ENCODE data around the gene GATAD2A.

The GATAD2A gene

DNA sequence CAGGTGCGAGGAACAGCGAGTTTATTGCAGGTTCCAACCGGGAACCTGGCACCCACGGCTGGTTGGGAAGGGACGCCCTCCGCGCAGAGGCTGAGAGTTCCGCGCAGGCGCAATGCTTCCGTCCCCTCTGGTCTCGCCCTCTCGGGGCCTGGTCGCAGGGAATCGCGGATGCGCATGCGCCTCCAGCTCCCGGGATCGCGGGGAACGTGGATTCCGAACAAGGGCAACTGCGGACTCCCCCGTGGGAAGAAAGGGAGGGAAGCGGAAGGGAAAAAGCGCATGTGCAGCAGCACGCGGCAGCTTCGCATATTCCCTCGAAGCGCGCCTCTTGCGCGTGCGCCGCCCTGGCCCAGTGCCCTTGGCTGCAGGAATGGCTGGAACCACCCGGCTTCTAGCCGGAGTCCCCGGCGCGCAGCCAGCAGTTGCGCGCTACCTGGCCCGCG lies 108.8 kb downstream of the GATAD2A start:
- H3K23ac ChIP-seq (ENCODE audit: low read length in 2 of 2): no peak overlapping the region
- H2AFZ ChIP-seq (ENCODE audit: low read depth, low read length): no peak overlapping the region
- WGBS: 95% methylated on average over 43 of the region's 46 CpGs
- H3K9ac ChIP-seq (ENCODE audit: low read length): peak overlapping the region; percentile 32
- no peak overlapping the region for H3K4me2 ChIP-seq (ENCODE audit: low read length, poor library complexity, severe bottlenecking)
- no peak overlapping the region for H2BK15ac ChIP-seq (ENCODE audit: low read depth, poor library complexity, severe bottlenecking)
- H3K36me3 ChIP-seq (ENCODE audit: control insufficient read depth in 1 of 2, insufficient read depth in 2 of 2, low read depth in 1 of 2, low read length in 2 of 2): peaks cover under 1 to 21% of the 10 kb centered on the region in 2 experiments
- H3K79me1 ChIP-seq (replicated peaks; ENCODE audit: low read length, poor library complexity, severe bottlenecking): peaks cover 18% of the 10 kb centered on the region
- no peak overlapping the region for H3K4ac ChIP-seq (ENCODE audit: low read depth in 1 of 2, low read length in 2 of 2)
- peaks cover 3% of the 10 kb centered on the region for H3K9me3 ChIP-seq (ENCODE audit: control insufficient read depth, low read length)
- no peak overlapping the region for H4K91ac ChIP-seq (ENCODE audit: low read length)
- H3K4me1 ChIP-seq (ENCODE audit: control insufficient read depth, insufficient read depth, low read depth, low read length): peaks cover 12% of the 10 kb centered on the region
- no peak overlapping the region for H2AK5ac ChIP-seq (ENCODE audit: low read length, severe bottlenecking)
- DNase-seq: no peak
- peak overlapping the region in 1 of 2 experiments; percentile 39 for H3K4me3 ChIP-seq (ENCODE audit: insufficient read depth in 1 of 2, low read depth in 1 of 2, low read length in 2 of 2)
- no peak overlapping the region for H3K14ac ChIP-seq (ENCODE audit: low read length in 2 of 2)
- no peak overlapping the region for H2BK120ac ChIP-seq (ENCODE audit: low read depth, low read length)
- no peak overlapping the region for H4K8ac ChIP-seq (ENCODE audit: low read length)
- H2BK5ac ChIP-seq (ENCODE audit: low read depth, low read length, poor library complexity, severe bottlenecking): no peak overlapping the region
- no peaks in the 10 kb centered on the region for H3K27me3 ChIP-seq (ENCODE audit: control insufficient read depth in 1 of 2, insufficient read depth in 1 of 2, low read length in 2 of 2)
- no peak overlapping the region for H2BK12ac ChIP-seq (ENCODE audit: low read length in 2 of 2)
- H3K18ac ChIP-seq (ENCODE audit: low read depth in 1 of 2, low read length in 2 of 2): no peak overlapping the region
- H3K27ac ChIP-seq (ENCODE audit: low read length, poor library complexity, severe bottlenecking): no peak overlapping the region

DNA sequence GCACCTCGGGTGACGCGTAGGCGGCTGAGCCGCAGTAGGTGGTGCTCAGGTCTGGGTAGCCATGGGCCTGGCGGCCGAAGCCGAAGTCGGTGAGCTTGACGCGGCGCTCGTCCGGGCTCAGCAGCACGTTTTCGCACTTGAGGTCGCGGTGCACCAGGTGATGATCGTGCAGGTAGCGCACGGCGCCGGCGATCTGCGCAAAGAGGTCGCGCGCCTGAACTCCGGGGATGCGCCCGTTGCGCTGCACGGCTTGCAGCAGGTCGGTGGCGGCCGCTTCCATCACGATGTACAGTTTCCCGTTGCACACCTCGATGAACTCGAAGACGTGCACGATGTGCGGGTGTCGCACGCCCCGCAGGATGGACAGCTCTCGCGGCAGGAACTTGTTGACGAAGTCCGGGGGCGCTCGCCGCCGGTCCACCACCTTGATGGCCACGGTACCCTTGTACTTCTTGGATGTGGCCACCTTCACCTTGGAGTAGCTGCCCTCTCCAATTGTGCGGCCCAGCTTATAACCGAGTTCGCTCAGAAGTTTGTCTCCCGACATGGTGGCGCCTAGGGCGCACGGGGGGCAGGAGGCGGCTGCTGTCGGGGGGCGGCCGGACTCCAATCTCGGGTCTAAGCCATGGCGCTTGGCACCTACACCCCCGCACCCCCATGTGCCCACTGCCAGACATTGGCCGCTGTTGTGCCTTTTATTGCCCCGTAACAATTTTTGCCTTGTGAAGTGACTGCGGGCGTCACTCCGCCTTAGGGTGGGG lies 109.6 kb downstream of the GATAD2A start, which contains the start of gene TSSK6:
TSSK6 (minus strand) TSS at position 668 of the 761 bp plus-strand sequence; CDS start at position 547, 121 bp downstream.
- peaks cover 23% of the 10 kb centered on the region for H3K79me1 ChIP-seq (replicated peaks; ENCODE audit: low read length, poor library complexity, severe bottlenecking)

GRCh38 chr19:19515642-19516519 lies 110.4 kb downstream of the GATAD2A start, which contains the start of gene NDUFA13:
Gene NDUFA13, plus strand, starts transcription at chr19:19516225. Its CDS starts 14 bp downstream, at chr19:19516239.
- Histone ChIP-seq H2BK120ac (ENCODE audit: low read depth, low read length) (peak within 1 kb of the TSS; percentile 73), H3K27ac (ENCODE audit: low read length, poor library complexity, severe bottlenecking) (peak within 1 kb of the TSS; percentile 25), H3K79me1 (replicated peaks; ENCODE audit: low read length, poor library complexity, severe bottlenecking) (peaks cover 28% of the 10 kb centered on the region), H3K18ac (ENCODE audit: low read depth in 1 of 2, low read length in 2 of 2) (peak within 1 kb of the TSS; percentile 87 to 95), H3K36me3 (ENCODE audit: control insufficient read depth in 1 of 2, insufficient read depth in 2 of 2, low read depth in 1 of 2, low read length in 2 of 2) (peaks cover 15 to 27% of the 10 kb centered on the region in 2 experiments), H2AK5ac (ENCODE audit: low read length, severe bottlenecking) (peak within 1 kb of the TSS; percentile 14), H3K4ac (ENCODE audit: low read depth in 1 of 2, low read length in 2 of 2) (peak within 1 kb of the TSS; percentile 95), H3K9ac (ENCODE audit: low read length) (peak within 1 kb of the TSS; percentile 97), H2BK5ac (ENCODE audit: low read depth, low read length, poor library complexity, severe bottlenecking) (no peak within 1 kb of the TSS), H3K4me1 (ENCODE audit: control insufficient read depth, insufficient read depth, low read depth, low read length) (peaks cover 14% of the 10 kb centered on the region), H2AFZ (ENCODE audit: low read depth, low read length) (peak within 1 kb of the TSS; percentile 33), H3K27me3 (ENCODE audit: control insufficient read depth in 1 of 2, insufficient read depth in 1 of 2, low read length in 2 of 2) (no peaks in the 10 kb centered on the region), H3K14ac (ENCODE audit: low read length in 2 of 2) (peak within 1 kb of the TSS in 1 of 2 experiments; percentile 80), H4K8ac (ENCODE audit: low read length) (peak within 1 kb of the TSS; percentile 99), H4K91ac (ENCODE audit: low read length) (peak within 1 kb of the TSS; percentile 77), H2BK12ac (ENCODE audit: low read length in 2 of 2) (no peak within 1 kb of the TSS), H3K4me3 (ENCODE audit: insufficient read depth in 1 of 2, low read depth in 1 of 2, low read length in 2 of 2) (peak within 1 kb of the TSS; percentile 75 to 98), H3K4me2 (ENCODE audit: low read length, poor library complexity, severe bottlenecking) (peak within 1 kb of the TSS; percentile 89), H3K9me3 (ENCODE audit: control insufficient read depth, low read length) (peaks cover 3% of the 10 kb centered on the region), H2BK15ac (ENCODE audit: low read depth, poor library complexity, severe bottlenecking) (peak within 1 kb of the TSS; percentile 61), H3K23ac (ENCODE audit: low read length in 2 of 2) (no peak within 1 kb of the TSS)
- peak; percentile 95 for DNase-seq
- 13% methylated on average over 60 of the region's 61 CpGs for whole genome bisulfite sequencing

More for the DNA sequence above, 109.6 kb downstream of the GATAD2A start, which contains the start of gene TSSK6:
- Histone ChIP-seq H3K18ac (ENCODE audit: low read depth in 1 of 2, low read length in 2 of 2) (peak within 1 kb of the TSS; percentile 87 to 95), H2BK15ac (ENCODE audit: low read depth, poor library complexity, severe bottlenecking) (peak within 1 kb of the TSS; percentile 61), H2BK5ac (ENCODE audit: low read depth, low read length, poor library complexity, severe bottlenecking) (no peak within 1 kb of the TSS), H3K27ac (ENCODE audit: low read length, poor library complexity, severe bottlenecking) (peak within 1 kb of the TSS; percentile 25), H2AK5ac (ENCODE audit: low read length, severe bottlenecking) (peak within 1 kb of the TSS; percentile 14), H2BK12ac (ENCODE audit: low read length in 2 of 2) (no peak within 1 kb of the TSS), H4K91ac (ENCODE audit: low read length) (peak within 1 kb of the TSS; percentile 77), H3K4me1 (ENCODE audit: control insufficient read depth, insufficient read depth, low read depth, low read length) (peaks cover 14% of the 10 kb centered on the region), H2BK120ac (ENCODE audit: low read depth, low read length) (peak within 1 kb of the TSS; percentile 73), H3K4me2 (ENCODE audit: low read length, poor library complexity, severe bottlenecking) (peak within 1 kb of the TSS; percentile 89), H3K36me3 (ENCODE audit: control insufficient read depth in 1 of 2, insufficient read depth in 2 of 2, low read depth in 1 of 2, low read length in 2 of 2) (peaks cover 8 to 26% of the 10 kb centered on the region in 2 experiments), H3K4ac (ENCODE audit: low read depth in 1 of 2, low read length in 2 of 2) (peak within 1 kb of the TSS; percentile 95), H3K27me3 (ENCODE audit: control insufficient read depth in 1 of 2, insufficient read depth in 1 of 2, low read length in 2 of 2) (no peaks in the 10 kb centered on the region), H3K14ac (ENCODE audit: low read length in 2 of 2) (peak within 1 kb of the TSS in 1 of 2 experiments; percentile 80), H3K23ac (ENCODE audit: low read length in 2 of 2) (no peak within 1 kb of the TSS), H3K9ac (ENCODE audit: low read length) (peak within 1 kb of the TSS; percentile 97), H4K8ac (ENCODE audit: low read length) (peak within 1 kb of the TSS; percentile 99), H3K9me3 (ENCODE audit: control insufficient read depth, low read length) (peaks cover 3% of the 10 kb centered on the region), H3K4me3 (ENCODE audit: insufficient read depth in 1 of 2, low read depth in 1 of 2, low read length in 2 of 2) (peak within 1 kb of the TSS; percentile 75 to 98), H2AFZ (ENCODE audit: low read depth, low read length) (peak within 1 kb of the TSS; percentile 33)
- DNase-seq: no peak
- 97% methylated on average over 74 of the region's 74 CpGs for WGBS

Measured in mesenchymal stem cell (in vitro differentiated cells and primary cell).